SH-SY5Y (cell line): ENCODE results near the gene PARP15.

Source experiments
- GATA2 ChIP-seq: IDR thresholded peaks from 2 replicates; pipeline ENCODE4 v1.6.1; 2011; ENCODE audit warnings: mild to moderate bottlenecking, low read depth, low read length
- GATA3 ChIP-seq: IDR thresholded peaks from 2 replicates; pipeline ENCODE4 v1.6.1; 2011; ENCODE audit warnings: low read depth, mild to moderate bottlenecking, low read length, moderate library complexity

DNA sequence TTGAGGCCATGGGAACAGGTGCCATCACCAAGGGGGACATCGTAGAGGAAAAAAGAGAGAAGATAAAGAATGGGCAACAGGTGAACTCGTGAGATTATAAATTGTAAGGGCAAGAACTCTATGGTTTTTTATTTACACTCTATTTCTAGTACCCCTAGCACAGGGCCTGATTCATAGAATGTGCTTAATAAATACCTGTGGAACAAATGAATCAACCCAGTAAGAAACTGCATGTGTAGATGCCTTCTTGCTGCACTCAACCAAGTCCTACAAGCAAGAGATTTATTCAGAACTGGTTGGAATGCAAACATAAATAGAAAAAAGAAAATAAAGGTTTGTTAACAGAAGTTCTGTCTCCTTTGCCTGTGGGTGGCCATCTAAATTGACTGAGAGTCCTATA lies 44.0 kb upstream of the PARP15 start:
- TF ChIP-seq GATA2 (no peak), GATA3 (no peak)
